ENCODE results near the gene BRK1.
"Not testable (repeated sequence)": the region's sequence is repeated elsewhere in the genome, so short reads cannot be mapped to it uniquely, and the experiment has no call there.

BRK1 gene

DNA sequence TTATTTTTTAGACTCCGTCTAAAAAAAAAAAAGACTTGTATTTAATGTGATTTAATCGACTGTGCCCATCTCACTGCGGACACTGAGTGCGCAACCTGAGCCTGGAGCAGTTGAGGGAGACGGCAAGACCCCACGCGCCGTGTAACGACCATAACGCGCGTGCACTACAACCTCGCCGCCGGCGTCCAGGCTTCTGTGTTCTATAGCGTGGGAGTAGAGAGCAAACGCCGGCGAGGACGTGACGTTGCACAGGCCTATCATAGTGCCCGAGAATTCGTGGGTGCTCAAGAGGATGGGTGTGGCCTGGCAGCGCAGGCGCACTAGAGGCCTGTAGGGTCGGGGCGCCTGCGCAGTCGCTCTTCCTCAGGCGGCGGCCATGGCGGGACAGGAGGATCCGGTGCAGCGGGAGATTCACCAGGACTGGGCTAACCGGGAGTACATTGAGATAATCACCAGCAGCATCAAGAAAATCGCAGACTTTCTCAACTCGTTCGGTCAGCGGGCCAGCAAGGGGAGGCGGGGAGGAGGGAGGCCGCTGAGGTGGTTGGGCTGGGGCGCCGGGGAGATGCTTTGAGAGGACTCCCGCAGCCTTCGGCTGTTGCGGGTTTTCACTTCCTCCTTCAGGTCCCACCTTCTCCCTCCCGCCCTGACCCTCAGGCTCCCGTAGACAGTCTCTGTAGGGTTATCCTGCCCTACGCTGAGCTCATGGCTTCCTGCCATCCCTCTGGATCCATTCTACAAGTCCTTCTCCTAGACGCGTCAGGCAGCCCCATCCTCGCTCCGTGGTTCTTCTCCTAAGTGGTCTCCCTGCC lies at the start of gene BRK1:
BRK1 (plus strand) TSS at position 350 of the 812 bp plus-strand sequence; CDS start at position 377, 27 bp downstream.
- peaks cover 9 to 12% of the 10 kb centered on the region in 2 donors for H3K4me1 ChIP-seq (ENCODE audit: control insufficient read depth in 1 of 2, insufficient read depth in 2 of 2, low read length in 2 of 2)
- peak within 1 kb of the TSS; percentile 42 for H3K27ac ChIP-seq (ENCODE audit: low read depth, low read length)
- no peaks in the 10 kb centered on the region for H3K36me3 ChIP-seq (ENCODE audit: control insufficient read depth in 1 of 2, insufficient read depth in 2 of 2, low read length in 2 of 2)
- no peaks in the 10 kb centered on the region for H3K27me3 ChIP-seq (ENCODE audit: control insufficient read depth in 1 of 2, insufficient read depth in 2 of 2, low read length in 2 of 2)
- peak within 1 kb of the TSS; percentile 96 to 100 for H3K4me3 ChIP-seq (ENCODE audit: low read depth in 1 of 2, low read length in 2 of 2)
- peak within 1 kb of the TSS; percentile 78 to 99 for H3K9ac ChIP-seq (ENCODE audit: low read depth in 1 of 2, low read length in 2 of 2)
- H3K9me3 ChIP-seq (ENCODE audit: control insufficient read depth in 1 of 2, low read length in 2 of 2), result no peaks in the 10 kb centered on the region

DNA sequence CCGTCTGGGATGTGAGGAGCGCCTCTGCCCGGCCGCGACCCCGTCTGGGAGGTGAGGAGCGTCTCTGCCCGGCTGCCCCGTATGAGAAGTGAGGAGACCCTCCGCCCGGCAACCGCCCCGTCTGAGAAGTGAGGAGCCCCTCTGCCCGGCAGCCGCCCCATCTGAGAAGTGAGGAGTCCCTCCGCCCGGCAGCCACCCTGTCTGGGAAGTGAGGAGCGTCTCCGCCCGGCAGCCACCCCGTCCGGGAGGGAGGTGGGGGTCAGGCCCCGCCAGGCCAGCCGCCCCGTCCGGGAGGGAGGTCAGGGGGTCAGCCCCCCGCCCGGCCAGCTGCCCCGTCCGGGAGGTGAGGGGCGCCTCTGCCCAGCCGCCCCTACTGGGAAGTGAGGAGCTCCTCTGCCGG lies 45.4 kb upstream of the BRK1 start:
- not testable (repeated sequence) for H3K9ac ChIP-seq (ENCODE audit: low read depth in 1 of 2, low read length in 2 of 2); H3K27me3 ChIP-seq (ENCODE audit: control insufficient read depth in 1 of 2, insufficient read depth in 2 of 2, low read length in 2 of 2); H3K36me3 ChIP-seq (ENCODE audit: control insufficient read depth in 1 of 2, insufficient read depth in 2 of 2, low read length in 2 of 2); H3K9me3 ChIP-seq (ENCODE audit: control insufficient read depth in 1 of 2, low read length in 2 of 2); H3K27ac ChIP-seq (ENCODE audit: low read depth, low read length); H3K4me3 ChIP-seq (ENCODE audit: low read depth in 1 of 2, low read length in 2 of 2); H3K4me1 ChIP-seq (ENCODE audit: control insufficient read depth in 1 of 2, insufficient read depth in 2 of 2, low read length in 2 of 2)

DNA sequence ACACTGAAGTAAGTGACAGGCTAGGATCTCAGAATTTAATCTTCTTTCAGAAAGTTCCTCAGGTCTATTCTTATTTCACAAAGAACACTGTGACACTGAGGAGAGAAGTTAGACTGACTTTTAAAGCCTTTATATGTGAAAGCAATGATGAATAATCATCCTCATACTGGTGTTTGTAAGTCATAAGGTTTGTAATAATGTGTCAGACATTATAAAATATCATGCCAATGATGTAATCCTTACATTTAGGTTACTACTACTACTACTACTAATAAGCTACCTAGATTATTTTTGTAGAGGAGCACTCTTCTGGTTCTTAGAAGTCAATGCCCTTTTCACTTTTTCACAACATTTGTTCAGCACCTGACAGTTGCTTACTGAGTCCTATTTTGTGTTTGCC lies 40.8 kb upstream of the BRK1 start:
- H3K4me1 ChIP-seq (ENCODE audit: control insufficient read depth in 1 of 2, insufficient read depth in 2 of 2, low read length in 2 of 2), result no peaks in the 10 kb centered on the region
- H3K9ac ChIP-seq (ENCODE audit: low read depth in 1 of 2, low read length in 2 of 2), result no peak overlapping the region
- no peak overlapping the region for H3K4me3 ChIP-seq (ENCODE audit: low read depth in 1 of 2, low read length in 2 of 2)
- H3K36me3 ChIP-seq (ENCODE audit: control insufficient read depth in 1 of 2, insufficient read depth in 2 of 2, low read length in 2 of 2), result no peaks in the 10 kb centered on the region
- no peaks in the 10 kb centered on the region for H3K27me3 ChIP-seq (ENCODE audit: control insufficient read depth in 1 of 2, insufficient read depth in 2 of 2, low read length in 2 of 2)
- no peak overlapping the region for H3K27ac ChIP-seq (ENCODE audit: low read depth, low read length)
- H3K9me3 ChIP-seq (ENCODE audit: control insufficient read depth in 1 of 2, low read length in 2 of 2), result no peaks in the 10 kb centered on the region

DNA sequence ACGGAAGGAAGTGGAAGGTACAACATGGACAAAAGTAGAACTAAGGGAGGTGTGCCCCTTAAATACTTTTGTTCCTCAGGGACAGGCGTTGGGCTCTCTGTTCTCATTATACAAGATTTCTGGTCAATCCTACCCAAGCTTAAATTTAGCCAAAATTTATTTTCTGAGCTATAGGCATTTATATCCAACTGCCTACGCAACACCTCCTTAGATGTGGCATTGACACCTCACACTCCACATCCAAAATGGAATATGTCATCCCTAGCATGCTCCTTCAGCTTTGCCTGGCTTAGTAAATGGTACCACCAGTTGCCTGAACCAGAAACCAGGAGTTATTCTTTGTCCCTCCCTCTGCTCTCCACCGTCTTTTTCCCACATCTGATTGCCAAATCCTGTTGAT lies 33.6 kb upstream of the BRK1 start:
- H3K9me3 ChIP-seq (ENCODE audit: control insufficient read depth in 1 of 2, low read length in 2 of 2), result no peaks in the 10 kb centered on the region
- H3K4me3 ChIP-seq (ENCODE audit: low read depth in 1 of 2, low read length in 2 of 2), result no peak overlapping the region
- H3K36me3 ChIP-seq (ENCODE audit: control insufficient read depth in 1 of 2, insufficient read depth in 2 of 2, low read length in 2 of 2), result peaks cover 0 to 4% of the 10 kb centered on the region in 2 donors
- no peak overlapping the region for H3K9ac ChIP-seq (ENCODE audit: low read depth in 1 of 2, low read length in 2 of 2)
- no peaks in the 10 kb centered on the region for H3K4me1 ChIP-seq (ENCODE audit: control insufficient read depth in 1 of 2, insufficient read depth in 2 of 2, low read length in 2 of 2)
- H3K27me3 ChIP-seq (ENCODE audit: control insufficient read depth in 1 of 2, insufficient read depth in 2 of 2, low read length in 2 of 2), result no peaks in the 10 kb centered on the region
- no peak overlapping the region for H3K27ac ChIP-seq (ENCODE audit: low read depth, low read length)

DNA sequence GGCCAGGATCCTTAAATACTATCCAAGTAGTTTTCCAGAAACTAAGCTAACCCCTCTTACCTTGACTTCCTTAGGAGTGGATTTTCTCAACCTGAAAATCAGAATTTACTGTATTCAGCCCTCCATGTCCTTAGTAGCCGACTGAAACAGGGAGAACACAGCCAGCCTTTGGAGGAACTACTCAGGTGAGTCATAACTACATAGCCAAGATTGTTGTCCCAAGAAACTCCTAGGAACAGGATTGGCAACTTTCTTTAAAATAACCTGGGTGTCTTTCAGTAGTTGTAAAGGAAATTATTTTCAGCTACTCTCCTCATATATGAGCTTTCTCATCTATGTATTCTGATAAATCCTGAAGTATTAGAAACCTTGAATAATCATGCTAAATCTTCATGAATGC lies 29.7 kb upstream of the BRK1 start:
- peaks cover 0 to 4% of the 10 kb centered on the region in 2 donors for H3K36me3 ChIP-seq (ENCODE audit: control insufficient read depth in 1 of 2, insufficient read depth in 2 of 2, low read length in 2 of 2)
- no peaks in the 10 kb centered on the region for H3K27me3 ChIP-seq (ENCODE audit: control insufficient read depth in 1 of 2, insufficient read depth in 2 of 2, low read length in 2 of 2)
- H3K9ac ChIP-seq (ENCODE audit: low read depth in 1 of 2, low read length in 2 of 2), result no peak overlapping the region
- H3K4me1 ChIP-seq (ENCODE audit: control insufficient read depth in 1 of 2, insufficient read depth in 2 of 2, low read length in 2 of 2), result peaks cover 0 to 5% of the 10 kb centered on the region in 2 donors
- H3K9me3 ChIP-seq (ENCODE audit: control insufficient read depth in 1 of 2, low read length in 2 of 2), result no peaks in the 10 kb centered on the region
- H3K4me3 ChIP-seq (ENCODE audit: low read depth in 1 of 2, low read length in 2 of 2), result no peak overlapping the region
- no peak overlapping the region for H3K27ac ChIP-seq (ENCODE audit: low read depth, low read length)

DNA sequence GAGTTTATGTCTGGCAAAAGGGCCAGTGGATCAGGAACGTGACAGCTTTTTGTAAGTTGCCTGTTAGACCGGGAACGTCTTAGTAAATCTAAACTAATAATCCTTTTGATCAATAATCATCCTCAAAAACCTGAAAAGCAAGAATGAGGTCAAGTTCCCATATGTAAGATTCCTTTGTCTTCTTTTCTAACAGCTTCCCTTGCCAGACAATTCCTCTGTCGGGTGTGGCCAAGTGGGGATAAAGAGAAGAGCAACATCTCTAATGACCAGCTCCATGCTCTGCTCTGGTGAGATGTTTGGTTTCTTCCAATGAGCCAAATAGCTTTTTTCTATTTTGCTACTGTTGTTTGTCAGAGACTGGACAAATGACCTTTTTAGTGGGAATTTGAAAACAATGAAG lies 27.2 kb upstream of the BRK1 start:
- H3K9me3 ChIP-seq (ENCODE audit: control insufficient read depth in 1 of 2, low read length in 2 of 2), result no peaks in the 10 kb centered on the region
- H3K9ac ChIP-seq (ENCODE audit: low read depth in 1 of 2, low read length in 2 of 2), result no peak overlapping the region
- H3K36me3 ChIP-seq (ENCODE audit: control insufficient read depth in 1 of 2, insufficient read depth in 2 of 2, low read length in 2 of 2), result no peaks in the 10 kb centered on the region
- H3K4me1 ChIP-seq (ENCODE audit: control insufficient read depth in 1 of 2, insufficient read depth in 2 of 2, low read length in 2 of 2), result peaks cover 0 to 5% of the 10 kb centered on the region in 2 donors
- no peaks in the 10 kb centered on the region for H3K27me3 ChIP-seq (ENCODE audit: control insufficient read depth in 1 of 2, insufficient read depth in 2 of 2, low read length in 2 of 2)
- no peak overlapping the region for H3K27ac ChIP-seq (ENCODE audit: low read depth, low read length)
- H3K4me3 ChIP-seq (ENCODE audit: low read depth in 1 of 2, low read length in 2 of 2), result no peak overlapping the region

DNA sequence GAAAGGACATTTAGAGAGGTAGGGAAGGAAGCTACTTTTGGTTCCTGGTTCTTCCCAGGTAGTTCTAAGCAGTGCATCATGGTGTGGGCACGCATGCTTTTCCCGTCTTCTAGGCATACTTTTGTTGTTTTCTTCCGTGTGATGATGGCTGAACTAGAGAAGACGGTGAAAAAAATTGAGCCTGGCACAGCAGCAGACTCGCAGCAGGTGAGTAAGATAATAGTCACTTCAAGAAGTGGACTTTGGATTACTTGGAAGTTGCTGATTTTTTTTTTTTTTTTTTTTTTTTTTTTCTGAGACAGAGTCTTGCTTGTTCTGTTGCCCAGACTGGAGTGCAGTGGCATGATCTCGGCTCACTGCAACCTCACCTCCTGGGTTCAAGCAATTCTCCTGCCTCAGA lies 25.3 kb upstream of the BRK1 start:
- Histone ChIP-seq H3K4me1 (ENCODE audit: control insufficient read depth in 1 of 2, insufficient read depth in 2 of 2, low read length in 2 of 2) (peaks cover 0 to 5% of the 10 kb centered on the region in 2 donors), H3K27ac (ENCODE audit: low read depth, low read length) (no peak overlapping the region), H3K4me3 (ENCODE audit: low read depth in 1 of 2, low read length in 2 of 2) (peak overlapping the region; percentile 23 to 31), H3K27me3 (ENCODE audit: control insufficient read depth in 1 of 2, insufficient read depth in 2 of 2, low read length in 2 of 2) (no peaks in the 10 kb centered on the region), H3K9ac (ENCODE audit: low read depth in 1 of 2, low read length in 2 of 2) (peak overlapping the region in 1 of 2 donors; percentile 16), H3K9me3 (ENCODE audit: control insufficient read depth in 1 of 2, low read length in 2 of 2) (no peaks in the 10 kb centered on the region), H3K36me3 (ENCODE audit: control insufficient read depth in 1 of 2, insufficient read depth in 2 of 2, low read length in 2 of 2) (no peaks in the 10 kb centered on the region)

DNA sequence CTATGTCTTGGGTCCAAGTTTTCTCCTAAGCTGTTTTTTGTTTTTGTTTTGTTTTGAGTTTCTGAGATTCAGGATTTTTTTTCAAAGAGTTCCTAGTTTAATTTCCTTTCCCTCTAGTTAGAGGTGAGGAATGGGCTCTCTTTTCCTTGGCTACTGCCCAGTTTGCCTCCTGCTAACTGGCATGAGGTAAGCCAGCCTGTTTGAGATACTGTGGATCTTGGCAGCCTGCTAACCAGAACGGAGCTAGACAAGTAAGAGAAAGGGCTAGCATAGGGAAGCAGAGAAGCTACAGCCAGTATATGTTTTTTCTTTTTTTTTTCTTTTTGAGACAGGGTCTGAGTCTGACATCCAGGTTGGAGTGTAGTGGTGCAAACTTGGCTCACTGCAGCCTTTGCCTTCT lies 24.7 kb upstream of the BRK1 start:
- H3K4me1 ChIP-seq (ENCODE audit: control insufficient read depth in 1 of 2, insufficient read depth in 2 of 2, low read length in 2 of 2); H3K9ac ChIP-seq (ENCODE audit: low read depth in 1 of 2, low read length in 2 of 2); H3K27me3 ChIP-seq (ENCODE audit: control insufficient read depth in 1 of 2, insufficient read depth in 2 of 2, low read length in 2 of 2); H3K9me3 ChIP-seq (ENCODE audit: control insufficient read depth in 1 of 2, low read length in 2 of 2); H3K4me3 ChIP-seq (ENCODE audit: low read depth in 1 of 2, low read length in 2 of 2); H3K27ac ChIP-seq (ENCODE audit: low read depth, low read length); H3K36me3 ChIP-seq (ENCODE audit: control insufficient read depth in 1 of 2, insufficient read depth in 2 of 2, low read length in 2 of 2): not testable (repeated sequence)

DNA sequence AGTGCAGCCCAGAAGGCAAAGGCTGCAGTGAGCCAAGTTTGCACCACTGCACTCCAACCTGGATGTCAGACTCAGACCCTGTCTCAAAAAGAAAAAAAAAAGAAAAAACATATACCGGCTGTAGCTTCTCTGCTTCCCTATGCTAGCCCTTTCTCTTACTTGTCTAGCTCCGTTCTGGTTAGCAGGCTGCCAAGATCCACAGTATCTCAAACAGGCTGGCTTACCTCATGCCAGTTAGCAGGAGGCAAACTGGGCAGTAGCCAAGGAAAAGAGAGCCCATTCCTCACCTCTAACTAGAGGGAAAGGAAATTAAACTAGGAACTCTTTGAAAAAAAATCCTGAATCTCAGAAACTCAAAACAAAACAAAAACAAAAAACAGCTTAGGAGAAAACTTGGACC lies 24.1 kb upstream of the BRK1 start:
- not testable (repeated sequence) for H3K9ac ChIP-seq (ENCODE audit: low read depth in 1 of 2, low read length in 2 of 2); H3K27me3 ChIP-seq (ENCODE audit: control insufficient read depth in 1 of 2, insufficient read depth in 2 of 2, low read length in 2 of 2); H3K9me3 ChIP-seq (ENCODE audit: control insufficient read depth in 1 of 2, low read length in 2 of 2); H3K36me3 ChIP-seq (ENCODE audit: control insufficient read depth in 1 of 2, insufficient read depth in 2 of 2, low read length in 2 of 2); H3K4me1 ChIP-seq (ENCODE audit: control insufficient read depth in 1 of 2, insufficient read depth in 2 of 2, low read length in 2 of 2); H3K4me3 ChIP-seq (ENCODE audit: low read depth in 1 of 2, low read length in 2 of 2); H3K27ac ChIP-seq (ENCODE audit: low read depth, low read length)

DNA sequence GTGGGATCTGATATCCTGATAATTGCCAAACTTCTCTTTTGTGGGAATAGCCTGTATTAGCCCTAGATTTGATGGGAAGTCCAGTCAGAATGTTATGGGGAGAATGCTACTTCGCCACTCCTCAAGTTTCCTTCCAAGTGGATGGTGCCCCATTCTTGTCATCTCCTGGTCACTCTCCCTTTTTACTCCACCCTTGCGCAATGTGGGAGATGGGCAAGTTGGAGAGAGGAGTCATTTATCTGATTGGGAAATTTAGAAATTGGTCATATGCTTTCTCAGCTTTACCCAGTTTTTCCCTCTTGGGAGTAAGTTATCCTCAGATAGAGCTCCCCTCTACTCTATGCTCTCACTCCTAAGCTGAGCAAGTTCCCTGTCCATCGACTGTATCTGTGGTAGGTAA lies 21.8 kb upstream of the BRK1 start:
- H3K27ac ChIP-seq (ENCODE audit: low read depth, low read length), result no peak overlapping the region
- H3K36me3 ChIP-seq (ENCODE audit: control insufficient read depth in 1 of 2, insufficient read depth in 2 of 2, low read length in 2 of 2), result peaks cover 0 to 6% of the 10 kb centered on the region in 2 donors
- no peak overlapping the region for H3K9ac ChIP-seq (ENCODE audit: low read depth in 1 of 2, low read length in 2 of 2)
- peaks cover 0 to 5% of the 10 kb centered on the region in 2 donors for H3K4me1 ChIP-seq (ENCODE audit: control insufficient read depth in 1 of 2, insufficient read depth in 2 of 2, low read length in 2 of 2)
- no peaks in the 10 kb centered on the region for H3K27me3 ChIP-seq (ENCODE audit: control insufficient read depth in 1 of 2, insufficient read depth in 2 of 2, low read length in 2 of 2)
- no peak overlapping the region for H3K4me3 ChIP-seq (ENCODE audit: low read depth in 1 of 2, low read length in 2 of 2)
- H3K9me3 ChIP-seq (ENCODE audit: control insufficient read depth in 1 of 2, low read length in 2 of 2), result no peaks in the 10 kb centered on the region

Measured in duodenal mucosa (tissue), 2 donors.